Epithelial cell of esophagus (primary cell): Measurements from ENCODE around the gene EEF1AKMT3.

Source experiments
- DNase-seq: peaks from one replicate; pipeline ENCODE4 v3.0.0; 2010; ENCODE audit warnings: low read depth
- H3K4me3 ChIP-seq: 2 replicates; pipeline ENCODE4 v1.5.1; 2011; ENCODE audit warnings: mild to moderate bottlenecking, low read length, control low read depth
- CTCF ChIP-seq: IDR thresholded peaks from 2 replicates; pipeline ENCODE4 v1.5.1; 2011; ENCODE audit warnings: low read depth, mild to moderate bottlenecking, low read length, control low read depth, inconsistent platforms; ENCODE audit not compliant: insufficient read depth; ENCODE audit errors: missing control alignments

The EEF1AKMT3 gene

GRCh38 chr12:57772429-57773322, at the start of gene EEF1AKMT3:
Gene EEF1AKMT3 (plus strand): TSS chr12:57772614. CDS start chr12:57772725, 111 bp downstream.
- H3K4me3 ChIP-seq, result peak within 1 kb of the TSS; percentile 83
- DNase-seq, result peak; percentile 64
- no peak for TF ChIP-seq CTCF

- DNase-seq, result no peak
- TF ChIP-seq CTCF, result no peak
- no peak overlapping the region for H3K4me3 ChIP-seq
Measured at GRCh38 chr12:57722716-57723629, 49.4 kb upstream of the EEF1AKMT3 start.

- no peak for TF ChIP-seq CTCF
- DNase-seq, result no peak
- no peak overlapping the region for H3K4me3 ChIP-seq
Measured at GRCh38 chr12:57723630-57723962, 48.8 kb upstream of the EEF1AKMT3 start.

- no peak for DNase-seq
- H3K4me3 ChIP-seq, result no peak overlapping the region
- no peak for TF ChIP-seq CTCF
Measured at GRCh38 chr12:57724003-57724935, 48.1 kb upstream of the EEF1AKMT3 start.

GRCh38 chr12:57724936-57725740, 47.3 kb upstream of the EEF1AKMT3 start:
- DNase-seq, result no peak
- no peak for TF ChIP-seq CTCF
- no peak overlapping the region for H3K4me3 ChIP-seq

- peak overlapping the region; percentile 65 for H3K4me3 ChIP-seq
- no peak for TF ChIP-seq CTCF
- no peak for DNase-seq
Measured at GRCh38 chr12:57725851-57726150, 46.6 kb upstream of the EEF1AKMT3 start.
